GM12891 (cell line): ENCODE measurements around the gene RPN1.

ENCODE experiments used
- POLR2A ChIP-seq: IDR thresholded peaks from 2 replicates; pipeline ENCODE4 v1.6.1; 2011; ENCODE audit warnings: low read depth, low read length, control low read depth
- SPI1 ChIP-seq: IDR thresholded peaks from 2 replicates; pipeline ENCODE4 v1.6.1; 2011; ENCODE audit warnings: low read depth, low read length, control low read depth

- TF ChIP-seq POLR2A (no peak), SPI1 (no peak)
These were observed 59.7 kb downstream of the RPN1 start for GRCh38 chr3:128590948-128591347.
